Measurements from ENCODE around the gene C1orf35. TPM values are rescaled to one million over a fixed set of nuclear protein-coding genes. Genes with fewer than 3 reads are reported as not detected.
A peak's percentile ranks its signal among the peaks of the same experiment; 100 is the strongest.

The C1orf35 gene
- total and polyA plus RNA-seq, 2 of the 8 experiments (the other 6 are each of a cell fraction or from before 2014, with no cell fraction given): 18.6 to 19.9 TPM

GRCh38 chr1:228085287-228085951, 17.7 kb downstream of the C1orf35 start:
- Histone ChIP-seq H3K9me3 (ENCODE audit: insufficient read depth in 2 of 2, low read depth in 1 of 2, low read length in 1 of 2) (no peaks in the 10 kb centered on the region), H3K79me2 (ENCODE audit: control insufficient read depth in 1 of 2, insufficient read depth in 2 of 2, low read length in 2 of 2) (peaks cover 75 to 77% of the 10 kb centered on the region in 2 experiments), H2BK15ac (ENCODE audit: low read length) (no peak overlapping the region), H2AFZ (ENCODE audit: low read length) (no peak overlapping the region), H2BK5ac (ENCODE audit: low read depth, low read length) (no peak overlapping the region), H2BK12ac (ENCODE audit: low read depth, low read length) (no peak overlapping the region), H3K4me1 (replicated peaks in 1 of 4; ENCODE audit: control insufficient read depth in 3 of 4, insufficient read depth in 4 of 4, low read length in 3 of 4) (peaks cover 7 to 22% (median 10%) of the 10 kb centered on the region in 4 experiments), H2AK5ac (ENCODE audit: low read depth, low read length) (no peak overlapping the region), H3K18ac (ENCODE audit: extremely low read depth, low read length) (no peak overlapping the region), H4K8ac (ENCODE audit: extremely low read depth, insufficient read depth, low read length) (no peak overlapping the region), H4K5ac (ENCODE audit: insufficient read length, low read depth, low read length) (no peak overlapping the region), H3K23ac (ENCODE audit: insufficient read length) (no peak overlapping the region), H3K4me3 (ENCODE audit: extremely low read depth in 1 of 4, insufficient read depth in 2 of 4, low read depth in 3 of 4, low read length in 4 of 4) (no peak overlapping the region), H3K27ac (ENCODE audit: low read depth, low read length) (no peak overlapping the region), H3K4ac (replicated peaks; ENCODE audit: insufficient read length, low read depth, low read length) (no peak overlapping the region), H3K14ac (ENCODE audit: insufficient read length) (no peak overlapping the region), H3K9ac (replicated peaks in 1 of 4; ENCODE audit: extremely low read depth in 1 of 4, low read depth in 3 of 4, low read length in 3 of 4) (no peak overlapping the region; a peak in 1 of 7 replicates), H4K91ac (replicated peaks; ENCODE audit: insufficient read length, low read length) (no peak overlapping the region), H3K56ac (replicated peaks; ENCODE audit: insufficient read length, low read depth, low read length) (no peak overlapping the region), H3K4me2 (ENCODE audit: insufficient read depth in 1 of 2, low read depth in 2 of 2, low read length in 2 of 2) (peak overlapping the region in 1 of 2 experiments; percentile 73; a peak in 1 of 4 replicates), H3K23me2 (ENCODE audit: low read depth, low read length) (peaks cover 15% of the 10 kb centered on the region), H4K20me1 (replicated peaks in 1 of 2; ENCODE audit: control insufficient read depth in 1 of 2, insufficient read depth in 2 of 2, low read length in 2 of 2) (peaks cover 52 to 68% of the 10 kb centered on the region in 2 experiments), H3K27me3 (replicated peaks in 1 of 4; ENCODE audit: control insufficient read depth in 3 of 4, extremely low read depth in 1 of 4, insufficient read depth in 3 of 4, low read length in 3 of 4) (no peaks in the 10 kb centered on the region), H2BK120ac (replicated peaks; ENCODE audit: low read depth, low read length) (no peak overlapping the region), H3K36me3 (ENCODE audit: control insufficient read depth in 2 of 4, insufficient read depth in 4 of 4, low read length in 3 of 4) (no peaks in the 10 kb centered on the region), H3K79me1 (ENCODE audit: low read depth, low read length) (peaks cover 26% of the 10 kb centered on the region), H2BK20ac (ENCODE audit: low read length) (no peak overlapping the region)
- TF ChIP-seq POLR2AphosphoS5 (IDR thresholded peaks at IDR 0.05; ENCODE audit: low read depth, low read length) (no peak), GTF2F1 (IDR thresholded peaks at IDR 0.05; ENCODE audit: borderline replicate concordance, low read depth, low read length) (no peak), SUZ12 (IDR thresholded peaks at IDR 0.05; ENCODE audit: low read length) (no peak), NANOG (IDR thresholded peaks at IDR 0.05; ENCODE audit: insufficient read depth, low read depth, low read length, poor library complexity, severe bottlenecking) (no peak), TAF7 (optimal IDR thresholded peaks at IDR 0.05; ENCODE audit: borderline replicate concordance, low read depth, low read length) (no peak)
- WGBS, 2 experiments (ENCODE audit: extremely low coverage in 1 of 2, insufficient coverage in 1 of 2, insufficient read length in 1 of 2, insufficient replicate concordance in 2 of 2, low coverage in 1 of 2, low lambda C conversion rate in 2 of 2, missing lambda C conversion rate in 1 of 2): 88% methylated on average over 6 of the region's 6 CpGs; no CpG with 5 or more reads in 1 of the 2 experiments
- ChIA-PET CTCF (ENCODE audit: partially characterized antibody) (interaction anchor here (1.6 to 2.2 kb wide), 3 partner anchors 13 to 85 kb away, joined by 4 to 8 read pairs (median 7); no protein-coding TSS in a partner anchor), POLR2A (ENCODE audit: partially characterized antibody) (interaction anchor here (2.2 to 4.3 kb wide), 2 partner anchors 14 to 21 kb away, joined by 7 to 27 read pairs; no protein-coding TSS in a partner anchor)
- DNase-seq (ENCODE audit: low read depth in 1 of 2, low spot score in 2 of 2) (no peak), FAIRE-seq (no peak)
